OCI-M1 (cell line): ENCODE measurements around the gene CEBPA.

Experiments
- DNase-seq: peaks from one replicate; lab custom pipeline; 2025; lab: John Stamatoyannopoulos, UW

Gene CEBPA

GRCh38 chr19:33271246-33272021, 30.9 kb downstream of the CEBPA start:
- no peak for DNase-seq

- no peak for DNase-seq
These were observed 31.6 kb downstream of the CEBPA start for GRCh38 chr19:33270769-33271168.

- no peak for DNase-seq
These were observed 33.3 kb downstream of the CEBPA start for GRCh38 chr19:33269016-33269415.

- no peak for DNase-seq
These were observed 34.0 kb downstream of the CEBPA start for GRCh38 chr19:33268162-33268991.

GRCh38 chr19:33267706-33268105, 34.6 kb downstream of the CEBPA start:
- DNase-seq = no peak

GRCh38 chr19:33266974-33267484, 35.3 kb downstream of the CEBPA start:
- DNase-seq = peak; percentile 46

GRCh38 chr19:33264881-33265445, 37.4 kb downstream of the CEBPA start:
- DNase-seq = no peak

GRCh38 chr19:33263325-33264023, 38.9 kb downstream of the CEBPA start:
- peak; percentile 73 for DNase-seq

GRCh38 chr19:33261511-33262189, 40.7 kb downstream of the CEBPA start:
- peak; percentile 36 for DNase-seq

- peak; percentile 77 for DNase-seq
These were observed 41.5 kb downstream of the CEBPA start for GRCh38 chr19:33260628-33261418.

- DNase-seq = no peak
These were observed 42.8 kb downstream of the CEBPA start for GRCh38 chr19:33259539-33259938.

- DNase-seq = no peak
These were observed 44.5 kb downstream of the CEBPA start for GRCh38 chr19:33257828-33258227.

GRCh38 chr19:33256261-33256660, 46.1 kb downstream of the CEBPA start:
- DNase-seq = no peak

GRCh38 chr19:33255781-33256180, 46.6 kb downstream of the CEBPA start:
- DNase-seq = no peak

GRCh38 chr19:33254245-33254824, 48.0 kb downstream of the CEBPA start:
- no peak for DNase-seq

GRCh38 chr19:33252971-33253370, 49.4 kb downstream of the CEBPA start:
- DNase-seq = no peak

- DNase-seq = no peak
These were observed 49.8 kb downstream of the CEBPA start for GRCh38 chr19:33252418-33252962.

GRCh38 chr19:33251526-33252090, 50.7 kb downstream of the CEBPA start:
- DNase-seq = no peak

GRCh38 chr19:33251076-33251475, 51.3 kb downstream of the CEBPA start:
- no peak for DNase-seq

GRCh38 chr19:33250500-33250899, 51.8 kb downstream of the CEBPA start:
- DNase-seq = no peak
